HEK293 (cell line): ENCODE measurements around the gene HYDIN.

ENCODE experiments used
- REPIN1 ChIP-seq: fragments of 450-650 bp; formaldehyde crosslinking; IDR thresholded peaks from 2 replicates; pipeline ENCODE4 v1.5.1; 2017; ENCODE audit warnings: missing biosample characterization, missing genetic modification characterization, low read depth
- TF ChIP-seq, protein P1 (sequence below): fragments of 450-650 bp; formaldehyde crosslinking; IDR thresholded peaks from 2 replicates; pipeline ENCODE4 v1.5.1; 2016; ENCODE audit warnings: missing biosample characterization, missing genetic modification characterization

DNA sequence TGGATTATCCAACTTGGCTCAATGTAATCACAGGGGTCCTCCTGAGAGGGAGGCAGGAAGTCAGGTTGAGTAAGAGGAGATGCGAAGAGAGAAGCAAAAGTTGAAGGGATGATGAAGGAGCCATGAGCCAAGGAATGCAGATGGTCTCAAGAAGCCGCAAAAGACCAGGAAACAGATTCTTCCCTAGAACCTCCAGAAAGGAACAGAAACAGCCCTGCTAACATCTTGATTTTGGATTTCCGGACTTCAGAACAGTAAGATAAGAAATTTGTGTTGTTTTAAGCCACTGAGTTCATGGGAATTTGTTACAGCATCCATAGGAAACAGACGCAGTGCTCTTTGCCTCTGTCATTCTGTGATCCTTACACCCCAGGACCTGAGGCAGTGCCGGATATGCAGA, 31.9 kb upstream of the HYDIN start:
- TF ChIP-seq, protein P1, sequence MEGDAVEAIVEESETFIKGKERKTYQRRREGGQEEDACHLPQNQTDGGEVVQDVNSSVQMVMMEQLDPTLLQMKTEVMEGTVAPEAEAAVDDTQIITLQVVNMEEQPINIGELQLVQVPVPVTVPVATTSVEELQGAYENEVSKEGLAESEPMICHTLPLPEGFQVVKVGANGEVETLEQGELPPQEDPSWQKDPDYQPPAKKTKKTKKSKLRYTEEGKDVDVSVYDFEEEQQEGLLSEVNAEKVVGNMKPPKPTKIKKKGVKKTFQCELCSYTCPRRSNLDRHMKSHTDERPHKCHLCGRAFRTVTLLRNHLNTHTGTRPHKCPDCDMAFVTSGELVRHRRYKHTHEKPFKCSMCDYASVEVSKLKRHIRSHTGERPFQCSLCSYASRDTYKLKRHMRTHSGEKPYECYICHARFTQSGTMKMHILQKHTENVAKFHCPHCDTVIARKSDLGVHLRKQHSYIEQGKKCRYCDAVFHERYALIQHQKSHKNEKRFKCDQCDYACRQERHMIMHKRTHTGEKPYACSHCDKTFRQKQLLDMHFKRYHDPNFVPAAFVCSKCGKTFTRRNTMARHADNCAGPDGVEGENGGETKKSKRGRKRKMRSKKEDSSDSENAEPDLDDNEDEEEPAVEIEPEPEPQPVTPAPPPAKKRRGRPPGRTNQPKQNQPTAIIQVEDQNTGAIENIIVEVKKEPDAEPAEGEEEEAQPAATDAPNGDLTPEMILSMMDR (tag by site-specific recombination), result no peak
- no peak for TF ChIP-seq REPIN1
